ENCODE data around the gene METRN.

GRCh38 chr16:763369-764183 is 48.7 kb downstream of the METRN start:
- TF ChIP-seq CTCF (IDR thresholded peaks at IDR 0.05) = no peak
- no peak for TF ChIP-seq POLR2A (IDR thresholded peaks at IDR 0.05)
